Transverse colon (tissue), 4 donors: ENCODE measurements around the gene PCSK5.

ENCODE experiments used
- EP300 ChIP-seq: sonication (generic); formaldehyde crosslinking; IDR thresholded peaks from one replicate; pipeline ENCODE4 v1.6.1; 2017; ENCODE audit warnings: antibody characterized with exemption, low read depth
- POLR2AphosphoS5 ChIP-seq, 3 donors: sonication (generic); formaldehyde crosslinking; IDR thresholded peaks; one replicate each; pipeline ENCODE4 v1.6.1; 2016; ENCODE audit warnings: antibody characterized with exemption in 3 of 3
- TF ChIP-seq, protein P1 (sequence below), 5 experiments: fragments of 200-600 bp in 3 of 5; fragments of 450-650 bp in 2 of 5; sonication (generic) in 3 of 5; IDR thresholded peaks; 1 replicate in 2 of 5; 2 replicates in 3 of 5; pipeline ENCODE4 v1.5.1; 2016 to 2017; ENCODE audit warnings: antibody characterized with exemption in 5 of 5, inconsistent platforms in 3 of 5, mild to moderate bottlenecking in 2 of 5, moderate library complexity in 1 of 5

DNA sequence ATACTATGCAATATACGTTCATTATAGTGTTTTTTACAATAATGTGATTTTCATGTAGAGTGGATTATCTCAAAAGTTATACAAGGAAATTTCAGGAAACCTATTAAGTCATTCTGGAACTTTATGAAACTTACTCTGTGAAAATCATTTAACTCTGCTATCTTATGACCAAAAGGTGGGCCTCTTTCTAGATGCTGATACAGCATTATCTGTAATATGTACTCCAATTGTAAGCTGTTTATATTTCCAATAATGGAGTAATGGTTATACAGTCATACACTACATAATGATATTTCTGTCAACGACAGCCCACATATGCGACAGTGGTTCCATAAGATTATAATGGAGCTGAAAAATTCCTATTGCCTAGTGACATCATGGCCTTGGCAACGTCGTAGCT is 18.8 kb upstream of the PCSK5 start:
- TF ChIP-seq, protein P1, sequence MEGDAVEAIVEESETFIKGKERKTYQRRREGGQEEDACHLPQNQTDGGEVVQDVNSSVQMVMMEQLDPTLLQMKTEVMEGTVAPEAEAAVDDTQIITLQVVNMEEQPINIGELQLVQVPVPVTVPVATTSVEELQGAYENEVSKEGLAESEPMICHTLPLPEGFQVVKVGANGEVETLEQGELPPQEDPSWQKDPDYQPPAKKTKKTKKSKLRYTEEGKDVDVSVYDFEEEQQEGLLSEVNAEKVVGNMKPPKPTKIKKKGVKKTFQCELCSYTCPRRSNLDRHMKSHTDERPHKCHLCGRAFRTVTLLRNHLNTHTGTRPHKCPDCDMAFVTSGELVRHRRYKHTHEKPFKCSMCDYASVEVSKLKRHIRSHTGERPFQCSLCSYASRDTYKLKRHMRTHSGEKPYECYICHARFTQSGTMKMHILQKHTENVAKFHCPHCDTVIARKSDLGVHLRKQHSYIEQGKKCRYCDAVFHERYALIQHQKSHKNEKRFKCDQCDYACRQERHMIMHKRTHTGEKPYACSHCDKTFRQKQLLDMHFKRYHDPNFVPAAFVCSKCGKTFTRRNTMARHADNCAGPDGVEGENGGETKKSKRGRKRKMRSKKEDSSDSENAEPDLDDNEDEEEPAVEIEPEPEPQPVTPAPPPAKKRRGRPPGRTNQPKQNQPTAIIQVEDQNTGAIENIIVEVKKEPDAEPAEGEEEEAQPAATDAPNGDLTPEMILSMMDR (IDR thresholded peaks at IDR 0.05), result no peak
- TF ChIP-seq EP300 (no peak), POLR2AphosphoS5 (IDR thresholded peaks at IDR 0.05) (no peak)
